ENCODE results near the gene COL4A5.
"Not testable (repeated sequence)": the region's sequence is repeated elsewhere in the genome, so short reads cannot be mapped to it uniquely, and the experiment has no call there.

Gene COL4A5

GRCh38 chrX:108439426-108439942 is at the start of gene COL4A5:
COL4A5 (plus strand) TSS chrX:108439838; CDS start chrX:108440126, 288 bp downstream.
- Mint-ChIP-seq H3K9me3 (peaks cover 14% of the 10 kb centered on the region), H3K4me3 (peak within 1 kb of the TSS; percentile 99), H3K36me3 (ENCODE audit: low read depth) (peaks cover 25% of the 10 kb centered on the region), H3K27ac (peak within 1 kb of the TSS; percentile 97), H3K4me1 (peaks cover 61% of the 10 kb centered on the region), H3K27me3 (ENCODE audit: low read depth, poor library complexity) (peaks cover 8% of the 10 kb centered on the region)
- no peak for TF ChIP-seq CTCF (IDR thresholded peaks at IDR 0.05)
- peak; percentile 61 for DNase-seq

- H3K4me1 Mint-ChIP-seq; H3K27me3 Mint-ChIP-seq (ENCODE audit: low read depth, poor library complexity); H3K4me3 Mint-ChIP-seq; DNase-seq; H3K27ac Mint-ChIP-seq: not testable (repeated sequence)
- H3K9me3 Mint-ChIP-seq = peaks cover 66% of the 10 kb centered on the region
- H3K36me3 Mint-ChIP-seq (ENCODE audit: low read depth) = peaks cover 56% of the 10 kb centered on the region
These were observed 48.5 kb upstream of the COL4A5 start for GRCh38 chrX:108390976-108391717.

- H3K27me3 Mint-ChIP-seq (ENCODE audit: low read depth, poor library complexity) = no peaks in the 10 kb centered on the region
- H3K9me3 Mint-ChIP-seq = peaks cover 16% of the 10 kb centered on the region
- H3K36me3 Mint-ChIP-seq (ENCODE audit: low read depth) = peaks cover 17% of the 10 kb centered on the region
- no peak overlapping the region for H3K4me3 Mint-ChIP-seq
- no peak for TF ChIP-seq CTCF (IDR thresholded peaks at IDR 0.05)
- no peak overlapping the region for H3K27ac Mint-ChIP-seq
- no peak for DNase-seq
- peaks cover 15% of the 10 kb centered on the region for H3K4me1 Mint-ChIP-seq
These were observed 43.3 kb upstream of the COL4A5 start for GRCh38 chrX:108396188-108396891.

GRCh38 chrX:108396986-108397385 is 42.7 kb upstream of the COL4A5 start:
- no peak overlapping the region for H3K4me3 Mint-ChIP-seq
- TF ChIP-seq CTCF (IDR thresholded peaks at IDR 0.05) = no peak
- peaks cover 12% of the 10 kb centered on the region for H3K36me3 Mint-ChIP-seq (ENCODE audit: low read depth)
- no peak overlapping the region for H3K27ac Mint-ChIP-seq
- peaks cover 12% of the 10 kb centered on the region for H3K9me3 Mint-ChIP-seq
- DNase-seq = no peak
- no peaks in the 10 kb centered on the region for H3K27me3 Mint-ChIP-seq (ENCODE audit: low read depth, poor library complexity)
- H3K4me1 Mint-ChIP-seq = peaks cover 15% of the 10 kb centered on the region

- Mint-ChIP-seq H3K27ac (no peak overlapping the region), H3K9me3 (peaks cover 6% of the 10 kb centered on the region), H3K27me3 (ENCODE audit: low read depth, poor library complexity) (no peaks in the 10 kb centered on the region), H3K4me3 (no peak overlapping the region), H3K4me1 (peaks cover 15% of the 10 kb centered on the region), H3K36me3 (ENCODE audit: low read depth) (peaks cover 5% of the 10 kb centered on the region)
- no peak for TF ChIP-seq CTCF (IDR thresholded peaks at IDR 0.05)
- no peak for DNase-seq
These were observed 41.8 kb upstream of the COL4A5 start for GRCh38 chrX:108397627-108398391.

Data from nephron progenitor cell (in vitro differentiated cells).